WTC11 (cell line): ENCODE data around the gene TMEM175. TPM values are rescaled to one million over a fixed set of nuclear protein-coding genes. Genes with fewer than 3 reads are reported as not detected.

Source experiments
- ATAC-seq: fragments of 200-7000 bp; cut with Tn5 transposase; 2 replicates; pipeline ENCODE4 v1.10.0; 2021; ENCODE audit warnings: mild to moderate bottlenecking, moderate library complexity
- CTCF ChIA-PET: fragments of 300-600 bp; sonication (Branson Sonifier 250); formaldehyde crosslinking; loops from one replicate; lab custom pipeline; 2021; ENCODE audit warnings: antibody characterized with exemption; lab: Charles Lee
- POLR2A ChIA-PET: fragments of 350-600 bp; sonication (Branson Sonifier 250); formaldehyde crosslinking; loops from one replicate; lab custom pipeline; 2021; ENCODE audit warnings: antibody characterized with exemption; lab: Charles Lee
- DNase-seq: peaks from one replicate; pipeline ENCODE4 v3.0.0; 2021; ENCODE audit warnings: low spot score
- H3K27ac Mint-ChIP-seq: 2 replicates; pipeline ENCODE4 v1.8.0; 2021; ENCODE audit warnings: mixed read lengths
- H3K27me3 Mint-ChIP-seq: 2 replicates; pipeline ENCODE4 v1.8.0; 2021; ENCODE audit warnings: low read depth, mild to moderate bottlenecking, moderate library complexity, mixed read lengths
- H3K36me3 Mint-ChIP-seq: 2 replicates; pipeline ENCODE4 v1.8.0; 2021; ENCODE audit warnings: mixed read lengths
- H3K4me1 Mint-ChIP-seq: 2 replicates; pipeline ENCODE4 v1.8.0; 2022; ENCODE audit warnings: mixed read lengths
- H3K4me3 Mint-ChIP-seq: 2 replicates; pipeline ENCODE4 v1.8.0; 2021; ENCODE audit warnings: mild to moderate bottlenecking, moderate library complexity, mixed read lengths
- H3K9me3 Mint-ChIP-seq: 2 replicates; pipeline ENCODE4 v1.8.0; 2021; ENCODE audit warnings: mixed read lengths
- GABPB1 ChIP-seq: sonication (generic); formaldehyde crosslinking; IDR thresholded peaks from 2 replicates; pipeline ENCODE4 v1.8.1; 2023; ENCODE audit warnings: mild to moderate bottlenecking, missing genetic modification reagents
- IRF2 ChIP-seq: sonication (generic); formaldehyde crosslinking; IDR thresholded peaks from 2 replicates; pipeline ENCODE4 v1.8.0; 2022; ENCODE audit warnings: low read depth, missing genetic modification reagents, borderline replicate concordance
- JUN ChIP-seq: sonication (generic); formaldehyde crosslinking; IDR thresholded peaks from 2 replicates; pipeline ENCODE4 v1.8.0; 2023; ENCODE audit warnings: mild to moderate bottlenecking, missing genetic modification reagents
- NFYB ChIP-seq: sonication (generic); formaldehyde crosslinking; conservative IDR thresholded peaks from 2 replicates; pipeline ENCODE4 v1.8.0; 2022; ENCODE audit warnings: low read depth, missing genetic modification reagents
- TEAD4 ChIP-seq: sonication (generic); formaldehyde crosslinking; IDR thresholded peaks from 2 replicates; pipeline ENCODE4 v1.8.0; 2022; ENCODE audit warnings: mild to moderate bottlenecking, missing genetic modification reagents
- ZBTB21 ChIP-seq: sonication (generic); formaldehyde crosslinking; IDR thresholded peaks from 2 replicates; pipeline ENCODE4 v1.8.1; 2023; ENCODE audit warnings: mild to moderate bottlenecking, missing genetic modification reagents, borderline replicate concordance
- ZNF121 ChIP-seq: sonication (generic); formaldehyde crosslinking; IDR thresholded peaks from 2 replicates; pipeline ENCODE4 v1.8.0; 2023; ENCODE audit warnings: missing genetic modification reagents
- ZNF219 ChIP-seq: sonication (generic); formaldehyde crosslinking; IDR thresholded peaks from 2 replicates; pipeline ENCODE4 v1.8.0; 2023; ENCODE audit warnings: missing genetic modification reagents, mild to moderate bottlenecking, borderline replicate concordance
- ZNF232 ChIP-seq: sonication (generic); formaldehyde crosslinking; IDR thresholded peaks from 2 replicates; pipeline ENCODE4 v1.8.0; 2022; ENCODE audit warnings: mild to moderate bottlenecking, missing genetic modification reagents
- ZNF416 ChIP-seq: fragments of 250-450 bp; sonication (Bioruptor Pico); IDR thresholded peaks from 2 replicates; pipeline ENCODE4 v1.9.0; 2021; ENCODE audit warnings: mild to moderate bottlenecking, inconsistent platforms
- total RNA-seq: library from RNA; stranded (reverse); gene quantifications from 3 replicates; pipeline ENCODE4 v1.2.3, GENCODE V29; 2021
- TF ChIP-seq, protein P1 (sequence below): sonication (generic); formaldehyde crosslinking; IDR thresholded peaks from 2 replicates; pipeline ENCODE4 v1.8.0; 2022; ENCODE audit warnings: missing genetic modification reagents
- TF ChIP-seq, protein P2 (sequence below): sonication (generic); formaldehyde crosslinking; IDR thresholded peaks from 2 replicates; pipeline ENCODE4 v1.8.1; 2022; ENCODE audit warnings: low read depth, missing genetic modification reagents, borderline replicate concordance
- TF ChIP-seq, protein P3 (sequence below): sonication (generic); formaldehyde crosslinking; IDR thresholded peaks from 2 replicates; pipeline ENCODE4 v1.8.0; 2023; ENCODE audit warnings: missing genetic modification reagents
- TF ChIP-seq, protein P4 (sequence below): fragments of 250-450 bp; sonication (Bioruptor Pico); IDR thresholded peaks from 2 replicates; pipeline ENCODE4 v1.8.0; 2021; ENCODE audit warnings: mild to moderate bottlenecking
- TF ChIP-seq, protein P5 (sequence below): sonication (generic); formaldehyde crosslinking; IDR thresholded peaks from 2 replicates; pipeline ENCODE4 v1.8.0; 2022; ENCODE audit warnings: mild to moderate bottlenecking, missing genetic modification reagents
- TF ChIP-seq, protein P6 (sequence below): fragments of 250-450 bp; sonication (Bioruptor Pico); IDR thresholded peaks from 2 replicates; pipeline ENCODE4 v1.9.0; 2021; ENCODE audit warnings: mild to moderate bottlenecking
- TF ChIP-seq, protein P7 (sequence below): fragments of 250-450 bp; sonication (Bioruptor Pico); IDR thresholded peaks from 2 replicates; pipeline ENCODE4 v2.1.2; 2022; ENCODE audit warnings: mild to moderate bottlenecking, moderate library complexity
- TF ChIP-seq, protein P8 (sequence below): sonication (generic); formaldehyde crosslinking; IDR thresholded peaks from 2 replicates; pipeline ENCODE4 v1.8.1; 2022; ENCODE audit warnings: mild to moderate bottlenecking, missing genetic modification reagents, moderate library complexity, borderline replicate concordance

TMEM175 gene
- total RNA-seq, 1 experiment from 2014 or later, result 9.2 TPM

DNA sequence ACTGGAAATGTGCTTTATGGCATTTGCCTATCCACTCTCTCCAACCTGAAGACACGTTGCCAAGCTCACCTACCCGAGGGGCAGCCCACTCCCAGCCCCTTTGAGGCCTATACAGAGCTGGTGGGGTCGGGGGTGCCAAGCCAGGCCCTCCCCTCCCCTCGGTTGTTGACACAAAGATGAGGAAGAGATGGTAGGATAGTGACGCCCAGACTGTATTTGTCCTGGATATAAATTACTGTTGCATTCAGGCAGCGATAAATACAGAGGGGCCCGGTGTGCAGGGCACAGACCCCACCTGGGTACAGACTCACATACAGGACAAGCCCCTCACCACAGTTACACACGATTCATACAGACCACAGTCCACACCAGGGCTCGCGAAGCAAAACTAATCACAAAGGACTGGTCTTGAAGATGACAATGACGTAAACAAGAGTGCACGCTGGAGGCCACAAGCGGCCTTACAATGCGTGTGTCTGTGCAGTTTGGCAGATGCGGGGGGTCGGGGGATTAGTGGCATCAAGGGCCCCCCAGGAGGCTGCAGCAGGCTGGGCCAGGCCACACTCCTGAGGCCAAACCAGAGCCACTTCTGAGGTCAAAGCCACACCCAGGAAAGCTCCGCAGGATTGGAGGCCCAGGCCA, 26.6 kb downstream of the TMEM175 start (continued):
- TF ChIP-seq, protein P1, sequence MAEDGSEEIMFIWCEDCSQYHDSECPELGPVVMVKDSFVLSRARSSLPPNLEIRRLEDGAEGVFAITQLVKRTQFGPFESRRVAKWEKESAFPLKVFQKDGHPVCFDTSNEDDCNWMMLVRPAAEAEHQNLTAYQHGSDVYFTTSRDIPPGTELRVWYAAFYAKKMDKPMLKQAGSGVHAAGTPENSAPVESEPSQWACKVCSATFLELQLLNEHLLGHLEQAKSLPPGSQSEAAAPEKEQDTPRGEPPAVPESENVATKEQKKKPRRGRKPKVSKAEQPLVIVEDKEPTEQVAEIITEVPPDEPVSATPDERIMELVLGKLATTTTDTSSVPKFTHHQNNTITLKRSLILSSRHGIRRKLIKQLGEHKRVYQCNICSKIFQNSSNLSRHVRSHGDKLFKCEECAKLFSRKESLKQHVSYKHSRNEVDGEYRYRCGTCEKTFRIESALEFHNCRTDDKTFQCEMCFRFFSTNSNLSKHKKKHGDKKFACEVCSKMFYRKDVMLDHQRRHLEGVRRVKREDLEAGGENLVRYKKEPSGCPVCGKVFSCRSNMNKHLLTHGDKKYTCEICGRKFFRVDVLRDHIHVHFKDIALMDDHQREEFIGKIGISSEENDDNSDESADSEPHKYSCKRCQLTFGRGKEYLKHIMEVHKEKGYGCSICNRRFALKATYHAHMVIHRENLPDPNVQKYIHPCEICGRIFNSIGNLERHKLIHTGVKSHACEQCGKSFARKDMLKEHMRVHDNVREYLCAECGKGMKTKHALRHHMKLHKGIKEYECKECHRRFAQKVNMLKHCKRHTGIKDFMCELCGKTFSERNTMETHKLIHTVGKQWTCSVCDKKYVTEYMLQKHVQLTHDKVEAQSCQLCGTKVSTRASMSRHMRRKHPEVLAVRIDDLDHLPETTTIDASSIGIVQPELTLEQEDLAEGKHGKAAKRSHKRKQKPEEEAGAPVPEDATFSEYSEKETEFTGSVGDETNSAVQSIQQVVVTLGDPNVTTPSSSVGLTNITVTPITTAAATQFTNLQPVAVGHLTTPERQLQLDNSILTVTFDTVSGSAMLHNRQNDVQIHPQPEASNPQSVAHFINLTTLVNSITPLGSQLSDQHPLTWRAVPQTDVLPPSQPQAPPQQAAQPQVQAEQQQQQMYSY (CRISPR knock-in tag), result no peak
- TF ChIP-seq ZNF219 (no peak), JUN (CRISPR knock-in tag) (no peak)

DNA sequence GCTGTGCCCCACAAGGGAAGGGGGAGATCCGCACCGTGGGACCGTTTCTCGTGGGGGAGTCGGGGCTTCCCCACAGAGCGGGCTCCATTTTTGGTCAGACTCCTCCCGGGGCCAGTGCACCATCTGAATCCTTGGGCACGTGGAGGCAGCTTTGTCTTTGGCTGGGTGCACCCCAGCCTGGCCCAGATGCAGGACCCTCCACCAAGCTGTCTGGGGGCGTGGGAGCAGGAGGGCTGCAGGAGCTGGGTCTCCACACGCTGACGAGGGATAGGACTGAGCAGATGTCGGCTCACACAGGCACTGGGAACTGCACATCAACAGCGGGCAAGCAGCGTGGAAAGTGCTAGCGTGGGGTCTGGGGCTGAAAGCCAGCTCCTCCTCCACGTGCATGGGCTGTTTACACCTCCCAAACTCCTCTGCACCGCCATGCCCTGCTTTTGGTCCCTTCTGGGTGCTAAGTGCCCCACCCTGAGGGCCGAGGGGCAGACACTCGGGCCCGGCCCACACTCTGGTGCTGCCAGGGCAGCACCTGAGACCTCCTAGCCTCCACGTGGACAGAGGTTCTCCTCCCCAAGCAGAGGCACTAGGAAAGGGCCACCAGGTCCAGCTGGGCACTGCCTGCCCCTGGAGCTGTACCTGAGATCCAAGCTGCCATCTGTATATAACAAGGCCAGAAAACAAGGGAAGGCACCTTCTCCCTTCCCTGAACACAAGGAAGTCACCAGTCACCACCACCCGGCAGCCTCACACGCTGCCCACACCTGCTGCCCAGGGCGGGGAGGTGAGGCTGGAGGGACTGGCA, 27.3 kb downstream of the TMEM175 start:
- Mint-ChIP-seq H3K9me3 (no peaks in the 10 kb centered on the region), H3K36me3 (no peaks in the 10 kb centered on the region), H3K4me3 (no peak overlapping the region), H3K27ac (no peak overlapping the region), H3K27me3 (no peaks in the 10 kb centered on the region), H3K4me1 (no peaks in the 10 kb centered on the region)
- TF ChIP-seq NFYB (no peak), ZNF232 (CRISPR knock-in tag) (no peak), TEAD4 (CRISPR knock-in tag) (no peak)
- TF ChIP-seq, protein P2, sequence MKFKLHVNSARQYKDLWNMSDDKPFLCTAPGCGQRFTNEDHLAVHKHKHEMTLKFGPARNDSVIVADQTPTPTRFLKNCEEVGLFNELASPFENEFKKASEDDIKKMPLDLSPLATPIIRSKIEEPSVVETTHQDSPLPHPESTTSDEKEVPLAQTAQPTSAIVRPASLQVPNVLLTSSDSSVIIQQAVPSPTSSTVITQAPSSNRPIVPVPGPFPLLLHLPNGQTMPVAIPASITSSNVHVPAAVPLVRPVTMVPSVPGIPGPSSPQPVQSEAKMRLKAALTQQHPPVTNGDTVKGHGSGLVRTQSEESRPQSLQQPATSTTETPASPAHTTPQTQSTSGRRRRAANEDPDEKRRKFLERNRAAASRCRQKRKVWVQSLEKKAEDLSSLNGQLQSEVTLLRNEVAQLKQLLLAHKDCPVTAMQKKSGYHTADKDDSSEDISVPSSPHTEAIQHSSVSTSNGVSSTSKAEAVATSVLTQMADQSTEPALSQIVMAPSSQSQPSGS (CRISPR knock-in tag), result no peak
- no peak for DNase-seq
- POLR2A ChIA-PET, result interaction anchor here (0.6 kb wide), 1 partner anchor 17 kb away, joined by 4 read pairs; no protein-coding TSS in a partner anchor
- ATAC-seq, result no peak
- CTCF ChIA-PET, result no interaction called here

DNA sequence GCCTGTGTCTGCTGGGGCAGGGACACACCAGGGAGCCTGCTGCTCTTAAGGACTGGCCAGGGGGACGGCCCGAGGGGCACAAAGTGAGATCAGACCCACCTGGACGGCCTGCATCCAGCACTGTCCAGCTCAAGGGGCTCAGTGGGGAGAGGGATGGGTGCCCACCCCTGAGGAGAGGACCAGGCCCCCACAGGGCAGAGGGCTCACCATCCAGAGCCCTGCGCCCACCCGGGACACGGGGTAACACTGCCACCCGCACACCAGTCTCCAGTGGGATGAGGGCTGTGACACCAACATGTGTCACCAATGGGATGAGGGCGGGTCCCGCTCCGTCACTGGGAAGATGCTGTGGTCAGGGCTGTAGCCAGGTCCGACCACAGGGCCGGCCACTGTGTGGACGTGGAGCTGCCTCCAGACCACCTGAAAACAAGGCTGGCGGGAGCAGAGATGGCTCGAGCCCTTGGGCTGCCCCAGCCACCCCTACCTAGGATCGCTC, 27.9 kb downstream of the TMEM175 start:
- H3K4me3 Mint-ChIP-seq, result no peak overlapping the region
- ChIA-PET CTCF (no interaction called here), POLR2A (no interaction called here)
- no peaks in the 10 kb centered on the region for H3K4me1 Mint-ChIP-seq
- H3K9me3 Mint-ChIP-seq, result no peaks in the 10 kb centered on the region
- DNase-seq (peak; percentile 5), ATAC-seq (no peak)
- H3K27me3 Mint-ChIP-seq, result no peaks in the 10 kb centered on the region
- H3K27ac Mint-ChIP-seq, result no peak overlapping the region
- no peaks in the 10 kb centered on the region for H3K36me3 Mint-ChIP-seq
- TF ChIP-seq, protein P3, sequence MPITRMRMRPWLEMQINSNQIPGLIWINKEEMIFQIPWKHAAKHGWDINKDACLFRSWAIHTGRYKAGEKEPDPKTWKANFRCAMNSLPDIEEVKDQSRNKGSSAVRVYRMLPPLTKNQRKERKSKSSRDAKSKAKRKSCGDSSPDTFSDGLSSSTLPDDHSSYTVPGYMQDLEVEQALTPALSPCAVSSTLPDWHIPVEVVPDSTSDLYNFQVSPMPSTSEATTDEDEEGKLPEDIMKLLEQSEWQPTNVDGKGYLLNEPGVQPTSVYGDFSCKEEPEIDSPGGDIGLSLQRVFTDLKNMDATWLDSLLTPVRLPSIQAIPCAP (CRISPR knock-in tag), result no peak
- no peak for TF ChIP-seq ZBTB21 (CRISPR knock-in tag)
- no peak for TF ChIP-seq IRF2
- TF ChIP-seq, protein P4, sequence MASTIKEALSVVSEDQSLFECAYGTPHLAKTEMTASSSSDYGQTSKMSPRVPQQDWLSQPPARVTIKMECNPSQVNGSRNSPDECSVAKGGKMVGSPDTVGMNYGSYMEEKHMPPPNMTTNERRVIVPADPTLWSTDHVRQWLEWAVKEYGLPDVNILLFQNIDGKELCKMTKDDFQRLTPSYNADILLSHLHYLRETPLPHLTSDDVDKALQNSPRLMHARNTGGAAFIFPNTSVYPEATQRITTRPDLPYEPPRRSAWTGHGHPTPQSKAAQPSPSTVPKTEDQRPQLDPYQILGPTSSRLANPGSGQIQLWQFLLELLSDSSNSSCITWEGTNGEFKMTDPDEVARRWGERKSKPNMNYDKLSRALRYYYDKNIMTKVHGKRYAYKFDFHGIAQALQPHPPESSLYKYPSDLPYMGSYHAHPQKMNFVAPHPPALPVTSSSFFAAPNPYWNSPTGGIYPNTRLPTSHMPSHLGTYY (CRISPR knock-in tag), result no peak
- TF ChIP-seq, protein P5, sequence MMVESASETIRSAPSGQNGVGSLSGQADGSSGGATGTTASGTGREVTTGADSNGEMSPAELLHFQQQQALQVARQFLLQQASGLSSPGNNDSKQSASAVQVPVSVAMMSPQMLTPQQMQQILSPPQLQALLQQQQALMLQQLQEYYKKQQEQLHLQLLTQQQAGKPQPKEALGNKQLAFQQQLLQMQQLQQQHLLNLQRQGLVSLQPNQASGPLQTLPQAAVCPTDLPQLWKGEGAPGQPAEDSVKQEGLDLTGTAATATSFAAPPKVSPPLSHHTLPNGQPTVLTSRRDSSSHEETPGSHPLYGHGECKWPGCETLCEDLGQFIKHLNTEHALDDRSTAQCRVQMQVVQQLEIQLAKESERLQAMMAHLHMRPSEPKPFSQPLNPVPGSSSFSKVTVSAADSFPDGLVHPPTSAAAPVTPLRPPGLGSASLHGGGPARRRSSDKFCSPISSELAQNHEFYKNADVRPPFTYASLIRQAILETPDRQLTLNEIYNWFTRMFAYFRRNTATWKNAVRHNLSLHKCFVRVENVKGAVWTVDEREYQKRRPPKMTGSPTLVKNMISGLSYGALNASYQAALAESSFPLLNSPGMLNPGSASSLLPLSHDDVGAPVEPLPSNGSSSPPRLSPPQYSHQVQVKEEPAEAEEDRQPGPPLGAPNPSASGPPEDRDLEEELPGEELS, result no peak
- TF ChIP-seq ZNF121 (CRISPR knock-in tag), result no peak
- TF ChIP-seq, protein P6, sequence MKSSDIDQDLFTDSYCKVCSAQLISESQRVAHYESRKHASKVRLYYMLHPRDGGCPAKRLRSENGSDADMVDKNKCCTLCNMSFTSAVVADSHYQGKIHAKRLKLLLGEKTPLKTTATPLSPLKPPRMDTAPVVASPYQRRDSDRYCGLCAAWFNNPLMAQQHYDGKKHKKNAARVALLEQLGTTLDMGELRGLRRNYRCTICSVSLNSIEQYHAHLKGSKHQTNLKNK, result no peak
- TF ChIP-seq, protein P7, sequence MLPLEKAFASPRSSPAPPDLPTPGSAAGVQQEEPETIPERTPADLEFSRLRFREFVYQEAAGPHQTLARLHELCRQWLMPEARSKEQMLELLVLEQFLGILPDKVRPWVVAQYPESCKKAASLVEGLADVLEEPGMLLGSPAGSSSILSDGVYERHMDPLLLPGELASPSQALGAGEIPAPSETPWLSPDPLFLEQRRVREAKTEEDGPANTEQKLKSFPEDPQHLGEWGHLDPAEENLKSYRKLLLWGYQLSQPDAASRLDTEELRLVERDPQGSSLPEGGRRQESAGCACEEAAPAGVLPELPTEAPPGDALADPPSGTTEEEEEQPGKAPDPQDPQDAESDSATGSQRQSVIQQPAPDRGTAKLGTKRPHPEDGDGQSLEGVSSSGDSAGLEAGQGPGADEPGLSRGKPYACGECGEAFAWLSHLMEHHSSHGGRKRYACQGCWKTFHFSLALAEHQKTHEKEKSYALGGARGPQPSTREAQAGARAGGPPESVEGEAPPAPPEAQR, result no peak
- TF ChIP-seq GABPB1 (CRISPR knock-in tag), result no peak
- TF ChIP-seq, protein P8, sequence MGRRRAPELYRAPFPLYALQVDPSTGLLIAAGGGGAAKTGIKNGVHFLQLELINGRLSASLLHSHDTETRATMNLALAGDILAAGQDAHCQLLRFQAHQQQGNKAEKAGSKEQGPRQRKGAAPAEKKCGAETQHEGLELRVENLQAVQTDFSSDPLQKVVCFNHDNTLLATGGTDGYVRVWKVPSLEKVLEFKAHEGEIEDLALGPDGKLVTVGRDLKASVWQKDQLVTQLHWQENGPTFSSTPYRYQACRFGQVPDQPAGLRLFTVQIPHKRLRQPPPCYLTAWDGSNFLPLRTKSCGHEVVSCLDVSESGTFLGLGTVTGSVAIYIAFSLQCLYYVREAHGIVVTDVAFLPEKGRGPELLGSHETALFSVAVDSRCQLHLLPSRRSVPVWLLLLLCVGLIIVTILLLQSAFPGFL, result no peak
- no peak for TF ChIP-seq ZNF416
